ENCODE data around the gene TLE6. TPM values are rescaled to one million over a fixed set of nuclear protein-coding genes. Genes with fewer than 3 reads are reported as not detected.

Gene TLE6
- total and polyA plus RNA-seq, 2 donors from 2014 or later: 3.7 to 5.2 TPM

GRCh38 chr19:3024870-3025548 is 47.6 kb downstream of the TLE6 start:
- Histone ChIP-seq H3K4me3 (ENCODE audit: low read length in 3 of 3) (no peak overlapping the region), H3K36me3 (ENCODE audit: control insufficient read depth in 2 of 3, insufficient read depth in 3 of 3, low read length in 3 of 3) (no peaks in the 10 kb centered on the region), H3K27me3 (ENCODE audit: control insufficient read depth, insufficient read depth, low read length) (no peaks in the 10 kb centered on the region), H3K9ac (ENCODE audit: low read length in 3 of 3) (no peak overlapping the region), H3K4me1 (ENCODE audit: control insufficient read depth in 2 of 3, insufficient read depth in 2 of 3, low read depth in 1 of 3, low read length in 3 of 3) (peaks cover 0 to 6% (median 0%) of the 10 kb centered on the region in 3 donors), H3K27ac (ENCODE audit: low read depth in 2 of 2, low read length in 2 of 2) (no peak overlapping the region), H3K9me3 (ENCODE audit: control insufficient read depth in 2 of 3, insufficient read depth in 1 of 3, low read length in 3 of 3) (no peaks in the 10 kb centered on the region)
- DNase-seq (no peak), FAIRE-seq (no peak)
- TF ChIP-seq CTCF (IDR thresholded peaks at IDR 0.05; ENCODE audit: borderline replicate concordance, extremely low read depth, insufficient read depth): no peak
- intact Hi-C loops (cut with DNase I): no loop called here

GRCh38 chr19:3025549-3025886 is 48.2 kb downstream of the TLE6 start:
- intact Hi-C loops (cut with DNase I): no loop called here
- H3K9me3 ChIP-seq (ENCODE audit: control insufficient read depth in 2 of 3, insufficient read depth in 1 of 3, low read length in 3 of 3): no peaks in the 10 kb centered on the region
- no peak for TF ChIP-seq CTCF (IDR thresholded peaks at IDR 0.05; ENCODE audit: borderline replicate concordance, extremely low read depth, insufficient read depth)

DNA sequence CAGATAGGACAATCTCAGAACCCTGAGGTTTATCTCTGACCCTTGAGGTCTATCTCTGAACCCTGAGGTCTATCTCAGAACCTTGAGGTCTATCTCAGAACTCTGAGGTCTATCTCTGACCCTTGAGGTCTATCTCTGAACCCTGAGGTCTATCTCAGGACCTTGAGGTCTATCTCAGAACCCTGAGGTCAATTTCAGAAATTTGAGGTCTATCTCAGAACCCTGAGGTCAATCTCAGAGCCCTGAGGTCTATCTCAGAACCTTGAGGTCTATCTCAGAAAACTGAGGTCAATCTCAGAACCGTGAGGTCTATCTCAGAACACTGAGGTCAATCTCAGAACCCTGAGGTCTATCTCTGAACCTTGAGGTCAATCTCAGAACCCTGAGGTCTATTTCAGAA is 49.4 kb downstream of the TLE6 start:
- intact Hi-C loops (cut with DNase I): no loop called here
- Histone ChIP-seq H3K4me3 (ENCODE audit: low read length in 3 of 3) (no peak overlapping the region), H3K9me3 (ENCODE audit: control insufficient read depth in 2 of 3, insufficient read depth in 1 of 3, low read length in 3 of 3) (no peaks in the 10 kb centered on the region), H3K27me3 (ENCODE audit: control insufficient read depth, insufficient read depth, low read length) (no peaks in the 10 kb centered on the region), H3K9ac (ENCODE audit: low read length in 3 of 3) (no peak overlapping the region), H3K4me1 (ENCODE audit: control insufficient read depth in 2 of 3, insufficient read depth in 2 of 3, low read depth in 1 of 3, low read length in 3 of 3) (peaks cover 0 to 6% (median 0%) of the 10 kb centered on the region in 3 donors), H3K36me3 (ENCODE audit: control insufficient read depth in 2 of 3, insufficient read depth in 3 of 3, low read length in 3 of 3) (no peaks in the 10 kb centered on the region), H3K27ac (ENCODE audit: low read depth in 2 of 2, low read length in 2 of 2) (no peak overlapping the region)
- DNase-seq: no peak
- no peak for FAIRE-seq
- no peak for TF ChIP-seq CTCF (IDR thresholded peaks at IDR 0.05; ENCODE audit: borderline replicate concordance, extremely low read depth, insufficient read depth)

More at GRCh38 chr19:3025549-3025886, 48.2 kb downstream of the TLE6 start:
- Histone ChIP-seq H3K27ac (ENCODE audit: low read depth in 2 of 2, low read length in 2 of 2) (no peak overlapping the region), H3K27me3 (ENCODE audit: control insufficient read depth, insufficient read depth, low read length) (no peaks in the 10 kb centered on the region), H3K36me3 (ENCODE audit: control insufficient read depth in 2 of 3, insufficient read depth in 3 of 3, low read length in 3 of 3) (no peaks in the 10 kb centered on the region), H3K4me3 (ENCODE audit: low read length in 3 of 3) (no peak overlapping the region), H3K9ac (ENCODE audit: low read length in 3 of 3) (no peak overlapping the region), H3K4me1 (ENCODE audit: control insufficient read depth in 2 of 3, insufficient read depth in 2 of 3, low read depth in 1 of 3, low read length in 3 of 3) (peaks cover 0 to 6% (median 0%) of the 10 kb centered on the region in 3 donors)
- DNase-seq (no peak), FAIRE-seq (no peak)

- no peak for FAIRE-seq
- Histone ChIP-seq H3K36me3 (ENCODE audit: control insufficient read depth in 2 of 3, insufficient read depth in 3 of 3, low read length in 3 of 3) (no peaks in the 10 kb centered on the region), H3K27me3 (ENCODE audit: control insufficient read depth, insufficient read depth, low read length) (no peaks in the 10 kb centered on the region), H3K4me3 (ENCODE audit: low read length in 3 of 3) (no peak overlapping the region), H3K27ac (ENCODE audit: low read depth in 2 of 2, low read length in 2 of 2) (no peak overlapping the region), H3K9me3 (ENCODE audit: control insufficient read depth in 2 of 3, insufficient read depth in 1 of 3, low read length in 3 of 3) (no peaks in the 10 kb centered on the region), H3K4me1 (ENCODE audit: control insufficient read depth in 2 of 3, insufficient read depth in 2 of 3, low read depth in 1 of 3, low read length in 3 of 3) (peaks cover 0 to 6% (median 0%) of the 10 kb centered on the region in 3 donors), H3K9ac (ENCODE audit: low read length in 3 of 3) (no peak overlapping the region)
- no peak for DNase-seq
- intact Hi-C loops (cut with DNase I): no loop called here
- no peak for TF ChIP-seq CTCF (IDR thresholded peaks at IDR 0.05; ENCODE audit: borderline replicate concordance, extremely low read depth, insufficient read depth)
These were observed 49.9 kb downstream of the TLE6 start for GRCh38 chr19:3027292-3027691.
